ENCODE measurements around the gene MMD2.
"Not testable (repeated sequence)": the region's sequence is repeated elsewhere in the genome, so short reads cannot be mapped to it uniquely, and the experiment has no call there.

Gene MMD2

GRCh38 chr7:4998910-4999309 lies 39.9 kb upstream of the MMD2 start:
- no peak for DNase-seq
- Histone ChIP-seq H3K4me1 (no peaks in the 10 kb centered on the region), H3K9me3 (no peaks in the 10 kb centered on the region), H3K27me3 (no peaks in the 10 kb centered on the region), H3K36me3 (peaks cover 9% of the 10 kb centered on the region), H3K4me3 (ENCODE audit: low read depth, low read length) (no peak overlapping the region)
- TF ChIP-seq, protein P1, sequence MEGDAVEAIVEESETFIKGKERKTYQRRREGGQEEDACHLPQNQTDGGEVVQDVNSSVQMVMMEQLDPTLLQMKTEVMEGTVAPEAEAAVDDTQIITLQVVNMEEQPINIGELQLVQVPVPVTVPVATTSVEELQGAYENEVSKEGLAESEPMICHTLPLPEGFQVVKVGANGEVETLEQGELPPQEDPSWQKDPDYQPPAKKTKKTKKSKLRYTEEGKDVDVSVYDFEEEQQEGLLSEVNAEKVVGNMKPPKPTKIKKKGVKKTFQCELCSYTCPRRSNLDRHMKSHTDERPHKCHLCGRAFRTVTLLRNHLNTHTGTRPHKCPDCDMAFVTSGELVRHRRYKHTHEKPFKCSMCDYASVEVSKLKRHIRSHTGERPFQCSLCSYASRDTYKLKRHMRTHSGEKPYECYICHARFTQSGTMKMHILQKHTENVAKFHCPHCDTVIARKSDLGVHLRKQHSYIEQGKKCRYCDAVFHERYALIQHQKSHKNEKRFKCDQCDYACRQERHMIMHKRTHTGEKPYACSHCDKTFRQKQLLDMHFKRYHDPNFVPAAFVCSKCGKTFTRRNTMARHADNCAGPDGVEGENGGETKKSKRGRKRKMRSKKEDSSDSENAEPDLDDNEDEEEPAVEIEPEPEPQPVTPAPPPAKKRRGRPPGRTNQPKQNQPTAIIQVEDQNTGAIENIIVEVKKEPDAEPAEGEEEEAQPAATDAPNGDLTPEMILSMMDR (IDR thresholded peaks at IDR 0.05; ENCODE audit: low read depth, low read length) = no peak

DNA sequence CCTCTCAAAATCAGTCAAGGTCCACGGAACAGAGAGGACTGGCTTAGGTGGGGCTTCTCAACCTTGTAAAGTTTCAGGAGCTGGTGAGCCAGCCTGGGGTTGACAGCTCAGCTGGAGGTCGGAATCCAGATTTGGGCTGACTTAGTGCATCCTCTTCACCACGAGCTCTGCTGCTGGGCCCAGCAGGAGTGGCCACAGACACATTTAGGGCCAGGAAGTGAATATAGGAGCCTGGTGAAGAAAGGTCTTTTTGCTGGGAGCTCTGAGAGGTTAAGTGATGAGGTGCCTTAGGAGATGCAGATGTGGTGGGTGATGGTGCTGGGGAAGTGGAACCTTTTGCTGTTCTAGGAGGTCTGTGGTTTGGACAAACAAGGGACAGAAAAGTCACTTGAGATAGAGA lies 39.3 kb upstream of the MMD2 start:
- TF ChIP-seq, protein P1 (IDR thresholded peaks at IDR 0.05; ENCODE audit: low read depth, low read length) = no peak
- DNase-seq = no peak
- H3K9me3 ChIP-seq = no peaks in the 10 kb centered on the region
- H3K4me3 ChIP-seq (ENCODE audit: low read depth, low read length) = no peak overlapping the region
- H3K27me3 ChIP-seq = no peaks in the 10 kb centered on the region
- H3K36me3 ChIP-seq = peaks cover 9% of the 10 kb centered on the region
- no peaks in the 10 kb centered on the region for H3K4me1 ChIP-seq

DNA sequence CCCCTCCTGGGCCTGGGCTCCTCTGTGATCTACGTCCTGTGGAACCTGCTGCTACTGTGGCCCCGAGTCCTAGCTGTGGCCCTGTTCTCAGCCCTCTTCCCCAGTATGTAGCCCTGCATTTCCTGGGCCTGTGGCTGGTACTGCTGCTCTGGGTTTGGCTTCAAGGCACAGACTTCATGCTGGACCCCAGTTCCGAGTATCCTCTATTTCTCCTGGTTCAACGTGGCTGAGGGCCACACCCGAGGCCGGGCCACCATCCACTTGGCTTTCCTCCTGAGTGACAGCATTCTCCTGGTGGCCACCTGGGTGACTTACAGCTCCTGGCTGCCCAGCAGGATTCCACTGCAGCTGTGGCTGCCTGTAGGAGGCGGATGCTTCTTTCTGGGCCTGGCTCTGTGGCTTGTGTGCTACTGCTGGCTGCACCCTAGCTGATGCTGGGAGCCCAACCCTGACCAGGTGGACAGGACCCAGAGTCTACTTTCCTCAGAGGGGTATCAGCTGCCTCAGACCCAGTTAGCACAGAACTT lies 37.8 kb upstream of the MMD2 start:
- H3K27me3 ChIP-seq = no peaks in the 10 kb centered on the region
- H3K4me1 ChIP-seq = no peaks in the 10 kb centered on the region
- H3K9me3 ChIP-seq = no peaks in the 10 kb centered on the region
- H3K4me3 ChIP-seq (ENCODE audit: low read depth, low read length) = no peak overlapping the region
- DNase-seq = no peak
- TF ChIP-seq, protein P1 (IDR thresholded peaks at IDR 0.05; ENCODE audit: low read depth, low read length) = no peak
- H3K36me3 ChIP-seq = peaks cover 14% of the 10 kb centered on the region

DNA sequence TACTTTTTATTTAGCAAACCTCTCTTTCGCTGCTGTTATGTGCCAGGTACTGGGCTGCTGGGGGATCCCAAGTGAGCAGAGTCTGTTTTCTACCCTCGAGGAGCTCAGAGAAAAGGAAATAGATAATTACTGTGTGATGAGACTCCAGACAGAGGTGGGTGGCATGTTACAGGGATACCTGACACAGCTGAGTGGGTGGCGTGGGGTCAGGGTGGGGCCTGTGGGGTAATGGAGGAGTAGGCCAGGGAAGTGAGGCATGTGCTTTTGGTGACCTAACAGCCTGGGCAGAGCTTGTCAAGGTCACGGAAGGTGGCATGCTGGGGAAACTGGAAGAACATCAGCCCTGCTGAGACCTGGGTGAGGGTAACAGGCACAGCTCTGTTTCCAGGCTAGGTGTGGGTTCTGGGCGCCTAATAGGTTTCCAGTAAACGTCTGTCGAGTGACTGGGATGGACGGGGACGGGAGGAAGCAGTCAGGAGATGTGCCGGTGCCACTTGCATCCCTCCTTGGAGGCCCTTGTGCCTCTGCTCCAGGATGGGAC lies 36.5 kb upstream of the MMD2 start:
- no peaks in the 10 kb centered on the region for H3K27me3 ChIP-seq
- H3K36me3 ChIP-seq = peaks cover 16% of the 10 kb centered on the region
- H3K4me1 ChIP-seq = no peaks in the 10 kb centered on the region
- no peak for DNase-seq
- H3K4me3 ChIP-seq (ENCODE audit: low read depth, low read length) = no peak overlapping the region
- TF ChIP-seq, protein P1 (IDR thresholded peaks at IDR 0.05; ENCODE audit: low read depth, low read length) = no peak
- no peaks in the 10 kb centered on the region for H3K9me3 ChIP-seq

GRCh38 chr7:4993471-4993870 lies 34.5 kb upstream of the MMD2 start:
- no peak for DNase-seq
- Histone ChIP-seq H3K4me1 (no peaks in the 10 kb centered on the region), H3K27me3 (no peaks in the 10 kb centered on the region), H3K4me3 (ENCODE audit: low read depth, low read length) (no peak overlapping the region), H3K9me3 (no peaks in the 10 kb centered on the region), H3K36me3 (peaks cover 20% of the 10 kb centered on the region)
- TF ChIP-seq, protein P1 (IDR thresholded peaks at IDR 0.05; ENCODE audit: low read depth, low read length) = no peak

GRCh38 chr7:4982741-4983140 lies 23.8 kb upstream of the MMD2 start:
- H3K36me3 ChIP-seq = peaks cover 35% of the 10 kb centered on the region
- not testable (repeated sequence) for DNase-seq, H3K9me3 ChIP-seq

GRCh38 chr7:4981295-4981890 lies 22.4 kb upstream of the MMD2 start:
- H3K27me3 ChIP-seq; H3K9me3 ChIP-seq; H3K4me3 ChIP-seq (ENCODE audit: low read depth, low read length); H3K4me1 ChIP-seq; DNase-seq: not testable (repeated sequence)
- H3K36me3 ChIP-seq = peaks cover 48% of the 10 kb centered on the region

More at GRCh38 chr7:4982741-4983140, 23.8 kb upstream of the MMD2 start:
- not testable (repeated sequence) for H3K4me3 ChIP-seq (ENCODE audit: low read depth, low read length); H3K27me3 ChIP-seq; H3K4me1 ChIP-seq

DNA sequence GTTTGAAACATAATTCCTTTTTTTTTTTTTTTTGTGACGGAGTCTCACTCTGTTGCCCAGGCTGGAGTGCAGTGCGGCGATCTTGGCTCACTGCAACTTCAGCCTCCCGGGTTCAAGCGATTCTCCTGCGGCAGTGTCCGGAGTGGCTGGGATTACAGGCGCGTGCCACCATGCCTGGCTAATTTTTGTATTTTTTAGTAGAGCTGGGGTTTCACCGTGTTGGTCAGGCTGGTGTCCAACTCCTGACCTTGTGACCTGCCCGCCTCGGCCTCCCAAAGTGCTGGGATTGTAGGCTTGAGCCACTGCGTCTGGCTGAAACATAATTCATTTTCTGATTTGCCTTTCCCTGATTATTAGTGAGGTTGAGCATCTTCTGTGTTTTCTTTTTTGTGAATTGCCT lies 16.6 kb upstream of the MMD2 start:
- H3K36me3 ChIP-seq = peaks cover 30% of the 10 kb centered on the region
- H3K4me1 ChIP-seq; DNase-seq; H3K27me3 ChIP-seq; H3K9me3 ChIP-seq; H3K4me3 ChIP-seq (ENCODE audit: low read depth, low read length): not testable (repeated sequence)
